Measurements from ENCODE around the gene BEGAIN.

Gene BEGAIN

GRCh38 chr14:100601914-100602313, 14.7 kb upstream of the BEGAIN start:
- in situ Hi-C loops (cut with MboI; ENCODE audit: low sequenced_read_pairs), result no loop called here
- H3K27me3 ChIP-seq (ENCODE audit: low read depth), result peaks cover 23% of the 10 kb centered on the region
- no peak overlapping the region for H3K4me3 ChIP-seq
- H3K9me3 ChIP-seq, result peaks cover 3% of the 10 kb centered on the region; the same call in 1 of the 2 replicates
- no peaks in the 10 kb centered on the region for H3K4me1 ChIP-seq
- no peaks in the 10 kb centered on the region for H3K36me3 ChIP-seq (replicated peaks)
- DNase-seq (ENCODE audit: low spot score in 2 of 2), result no peak

GRCh38 chr14:100601064-100601463, 13.8 kb upstream of the BEGAIN start:
- Histone ChIP-seq H3K27me3 (ENCODE audit: low read depth) (peaks cover 29% of the 10 kb centered on the region), H3K36me3 (replicated peaks) (no peaks in the 10 kb centered on the region), H3K9me3 (peaks cover 3% of the 10 kb centered on the region; the same call in 1 of the 2 replicates), H3K4me1 (no peaks in the 10 kb centered on the region), H3K4me3 (no peak overlapping the region)
- no peak for DNase-seq (ENCODE audit: low spot score in 2 of 2)
- in situ Hi-C loops (cut with MboI; ENCODE audit: low sequenced_read_pairs), result no loop called here

- Histone ChIP-seq H3K27me3 (ENCODE audit: low read depth) (peaks cover 40% of the 10 kb centered on the region), H3K4me1 (no peaks in the 10 kb centered on the region), H3K4me3 (no peak overlapping the region), H3K36me3 (replicated peaks) (no peaks in the 10 kb centered on the region), H3K9me3 (peaks cover 3% of the 10 kb centered on the region; the same call in 1 of the 2 replicates)
- in situ Hi-C loops (cut with MboI; ENCODE audit: low sequenced_read_pairs), result no loop called here
- no peak for DNase-seq (ENCODE audit: low spot score in 2 of 2)
These were observed 12.8 kb upstream of the BEGAIN start for GRCh38 chr14:100599981-100600380.

- no peaks in the 10 kb centered on the region for H3K9me3 ChIP-seq
- peaks cover 32% of the 10 kb centered on the region; the same call in 1 of the 2 replicates for H3K27me3 ChIP-seq (ENCODE audit: low read depth)
- no peak for DNase-seq (ENCODE audit: low spot score in 2 of 2)
- in situ Hi-C loops (cut with MboI; ENCODE audit: low sequenced_read_pairs), result no loop called here
- H3K4me1 ChIP-seq, result no peaks in the 10 kb centered on the region
- H3K36me3 ChIP-seq (replicated peaks), result no peaks in the 10 kb centered on the region
- H3K4me3 ChIP-seq, result no peak overlapping the region
These were observed 7.4 kb upstream of the BEGAIN start for GRCh38 chr14:100594625-100594951.

- peaks cover 32% of the 10 kb centered on the region; the same call in 1 of the 2 replicates for H3K27me3 ChIP-seq (ENCODE audit: low read depth)
- no peaks in the 10 kb centered on the region for H3K4me1 ChIP-seq
- in situ Hi-C loops (cut with MboI; ENCODE audit: low sequenced_read_pairs), result no loop called here
- H3K4me3 ChIP-seq, result no peak overlapping the region
- no peak for DNase-seq (ENCODE audit: low spot score in 2 of 2)
- H3K9me3 ChIP-seq, result no peaks in the 10 kb centered on the region
- H3K36me3 ChIP-seq (replicated peaks), result no peaks in the 10 kb centered on the region
These were observed 6.8 kb upstream of the BEGAIN start for GRCh38 chr14:100593751-100594624.

GRCh38 chr14:100592972-100593371, 5.8 kb upstream of the BEGAIN start:
- H3K36me3 ChIP-seq (replicated peaks), result no peaks in the 10 kb centered on the region
- no peak overlapping the region for H3K4me3 ChIP-seq
- in situ Hi-C loops (cut with MboI; ENCODE audit: low sequenced_read_pairs), result no loop called here
- H3K4me1 ChIP-seq, result no peaks in the 10 kb centered on the region
- DNase-seq (ENCODE audit: low spot score in 2 of 2), result no peak
- peaks cover 31% of the 10 kb centered on the region for H3K27me3 ChIP-seq (ENCODE audit: low read depth)
- H3K9me3 ChIP-seq, result no peaks in the 10 kb centered on the region

- DNase-seq (ENCODE audit: low spot score in 2 of 2), result no peak
- Histone ChIP-seq H3K36me3 (replicated peaks) (no peaks in the 10 kb centered on the region), H3K4me3 (no peak overlapping the region), H3K9me3 (no peaks in the 10 kb centered on the region), H3K4me1 (no peaks in the 10 kb centered on the region), H3K27me3 (ENCODE audit: low read depth) (peaks cover 35% of the 10 kb centered on the region)
- in situ Hi-C loops (cut with MboI; ENCODE audit: low sequenced_read_pairs), result no loop called here
These were observed 5.3 kb upstream of the BEGAIN start for GRCh38 chr14:100592461-100592891.

GRCh38 chr14:100591453-100592371, 4.5 kb upstream of the BEGAIN start:
- in situ Hi-C loops (cut with MboI; ENCODE audit: low sequenced_read_pairs), result no loop called here

GRCh38 chr14:100590726-100591452, 3.7 kb upstream of the BEGAIN start:
- no peaks in the 10 kb centered on the region for H3K9me3 ChIP-seq
- no peak overlapping the region for H3K4me3 ChIP-seq
- H3K36me3 ChIP-seq (replicated peaks), result no peaks in the 10 kb centered on the region
- in situ Hi-C loops (cut with MboI; ENCODE audit: low sequenced_read_pairs), result no loop called here
- no peaks in the 10 kb centered on the region for H3K4me1 ChIP-seq
- DNase-seq (ENCODE audit: low spot score in 2 of 2), result no peak
- peaks cover 27% of the 10 kb centered on the region for H3K27me3 ChIP-seq (ENCODE audit: low read depth)

More at GRCh38 chr14:100591453-100592371, 4.5 kb upstream of the BEGAIN start:
- no peaks in the 10 kb centered on the region for H3K9me3 ChIP-seq
- no peak overlapping the region for H3K4me3 ChIP-seq
- H3K27me3 ChIP-seq (ENCODE audit: low read depth), result peaks cover 35% of the 10 kb centered on the region
- DNase-seq (ENCODE audit: low spot score in 2 of 2), result no peak
- no peaks in the 10 kb centered on the region for H3K36me3 ChIP-seq (replicated peaks)
- no peaks in the 10 kb centered on the region for H3K4me1 ChIP-seq

- H3K4me3 ChIP-seq, result no peak overlapping the region
- H3K27me3 ChIP-seq (ENCODE audit: low read depth), result peaks cover 17% of the 10 kb centered on the region
- in situ Hi-C loops (cut with MboI; ENCODE audit: low sequenced_read_pairs), result no loop called here
- H3K9me3 ChIP-seq, result no peaks in the 10 kb centered on the region
- no peaks in the 10 kb centered on the region for H3K36me3 ChIP-seq (replicated peaks)
- H3K4me1 ChIP-seq, result no peaks in the 10 kb centered on the region
- no peak for DNase-seq (ENCODE audit: low spot score in 2 of 2)
These were observed 2.7 kb upstream of the BEGAIN start for GRCh38 chr14:100589760-100590469.

- peaks cover 10% of the 10 kb centered on the region for H3K27me3 ChIP-seq (ENCODE audit: low read depth)
- H3K4me1 ChIP-seq, result no peaks in the 10 kb centered on the region
- no peak for DNase-seq (ENCODE audit: low spot score in 2 of 2)
- no peaks in the 10 kb centered on the region for H3K36me3 ChIP-seq (replicated peaks)
- in situ Hi-C loops (cut with MboI; ENCODE audit: low sequenced_read_pairs), result no loop called here
- H3K9me3 ChIP-seq, result no peaks in the 10 kb centered on the region
- H3K4me3 ChIP-seq, result no peak overlapping the region
These were observed 2.0 kb upstream of the BEGAIN start for GRCh38 chr14:100589071-100589759.

GRCh38 chr14:100588671-100589070, 1.5 kb upstream of the BEGAIN start:
- in situ Hi-C loops (cut with MboI; ENCODE audit: low sequenced_read_pairs), result no loop called here
- no peak for DNase-seq (ENCODE audit: low spot score in 2 of 2)
- Histone ChIP-seq H3K9me3 (no peaks in the 10 kb centered on the region), H3K27me3 (ENCODE audit: low read depth) (peaks cover 6% of the 10 kb centered on the region), H3K4me1 (no peaks in the 10 kb centered on the region), H3K4me3 (no peak overlapping the region), H3K36me3 (replicated peaks) (no peaks in the 10 kb centered on the region)

All from HAP-1 (cell line).